Natural killer cell (primary cell): ENCODE data around the gene BRI3BP. TPM values are rescaled to one million over a fixed set of nuclear protein-coding genes. Genes with fewer than 3 reads are reported as not detected.
A peak's percentile ranks its signal among the peaks of the same experiment; 100 is the strongest.

Experiments
- ATAC-seq, 3 donors: fragments of 150-1000 bp in 2 of 3; fragments of 200-7000 bp in 1 of 3; cut with Tn5 transposase; 1 replicate in 1 of 3; 2 replicates in 2 of 3; pipeline ENCODE4 v1.10.0; 2021; ENCODE audit warnings: mild to moderate bottlenecking in 2 of 3, moderate library complexity in 2 of 3
- DNase-seq, 2 donors: peaks; one replicate each; pipeline versions ENCODE4 v3.0.0 to v3.0.0-alpha.2; 2013 to 2021; ENCODE audit warnings: mixed read lengths in 1 of 2
- H3K27ac ChIP-seq: one replicate; pipeline ENCODE4 v1.5.1; 2013; ENCODE audit warnings: mild to moderate bottlenecking, low read length
- H3K27me3 ChIP-seq: one replicate; pipeline ENCODE4 v1.6.1; 2013; ENCODE audit warnings: low read length; ENCODE audit not compliant: control insufficient read depth, insufficient read depth
- H3K36me3 ChIP-seq: one replicate; pipeline ENCODE4 v1.6.1; 2013; ENCODE audit warnings: low read length; ENCODE audit not compliant: control insufficient read depth, insufficient read depth
- H3K4me1 ChIP-seq: one replicate; pipeline ENCODE4 v1.6.1; 2013; ENCODE audit warnings: low read length; ENCODE audit not compliant: control insufficient read depth, insufficient read depth
- H3K4me3 ChIP-seq: one replicate; pipeline ENCODE4 v1.5.1; 2013; ENCODE audit warnings: low read length
- H3K9me3 ChIP-seq: one replicate; pipeline ENCODE4 v1.6.1; 2013; ENCODE audit warnings: low read length; ENCODE audit not compliant: control insufficient read depth, insufficient read depth
- H3K27ac Mint-ChIP-seq, 2 donors: one replicate each; pipeline ENCODE4 v1.8.0; 2022; ENCODE audit warnings: mild to moderate bottlenecking in 2 of 2, mixed read lengths in 2 of 2, moderate library complexity in 1 of 2
- H3K27me3 Mint-ChIP-seq, 2 donors: one replicate each; pipeline ENCODE4 v1.8.0; 2022; ENCODE audit warnings: low read depth in 2 of 2, mixed read lengths in 2 of 2
- H3K36me3 Mint-ChIP-seq: one replicate; pipeline ENCODE4 v1.8.0; 2022; ENCODE audit warnings: mixed read lengths
- H3K4me1 Mint-ChIP-seq, 2 donors: one replicate each; pipeline ENCODE4 v1.8.0; 2022; ENCODE audit warnings: mixed read lengths in 2 of 2
- H3K4me3 Mint-ChIP-seq: one replicate; pipeline ENCODE4 v1.8.0; 2022; ENCODE audit warnings: mild to moderate bottlenecking, moderate library complexity, mixed read lengths
- H3K9me3 Mint-ChIP-seq, 2 donors: one replicate each; pipeline ENCODE4 v1.8.0; 2022; ENCODE audit warnings: mixed read lengths in 2 of 2
- WGBS: methylation state at CpG from one replicate; pipeline ENCODE4 v1.1.7; 2013; ENCODE audit warnings: missing lambda C conversion rate; ENCODE audit not compliant: insufficient coverage; 5-methylcytosine and 5-hydroxymethylcytosine counted together
- intact Hi-C: fragments of 100-400 bp; cut with micrococcal nuclease; formaldehyde crosslinking; loops from one replicate; pipeline ENCODE4 v1.14.2; 2022
- total RNA-seq, 4 donors: library from RNA; stranded (reverse); fragments of 120-200 nt in 1 of 4; gene quantifications; one replicate each; pipeline versions ENCODE4 v1.2.3 to v1.2.4, GENCODE V29; 2013 to 2022
- TF ChIP-seq, protein P1 (sequence below): fragments of 200-600 bp; IDR thresholded peaks from one replicate; pipeline ENCODE4 v1.8.0; 2022; ENCODE audit warnings: antibody characterized with exemption

Gene BRI3BP
- total RNA-seq, 3 donors from 2014 or later (not counting 1 experiment from before 2014, with no cell fraction given): 4.2 to 6.8 (median 5.4) TPM

DNA sequence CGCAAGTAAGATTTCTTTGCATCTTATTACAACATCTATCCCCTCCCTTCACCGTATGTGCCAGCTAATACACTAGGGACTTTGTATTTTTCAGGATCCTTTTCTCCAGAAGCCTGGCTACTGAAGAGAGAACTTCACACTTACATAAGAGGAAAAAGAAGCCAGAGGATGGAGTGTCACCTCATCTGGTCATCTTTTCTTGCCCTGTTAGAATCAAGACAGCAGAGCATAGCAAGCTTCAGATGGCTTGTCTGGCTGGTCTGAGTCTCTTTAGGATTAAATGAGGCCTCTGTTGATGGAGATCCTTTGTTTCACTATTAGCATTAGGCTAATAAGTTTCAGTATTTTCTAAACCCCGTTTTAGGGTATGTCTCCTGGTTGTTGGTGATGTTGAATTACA, 57.4 kb downstream of the BRI3BP start:
- H3K4me3 Mint-ChIP-seq: peak overlapping the region; percentile 88
- no peaks in the 10 kb centered on the region for H3K9me3 ChIP-seq

DNA sequence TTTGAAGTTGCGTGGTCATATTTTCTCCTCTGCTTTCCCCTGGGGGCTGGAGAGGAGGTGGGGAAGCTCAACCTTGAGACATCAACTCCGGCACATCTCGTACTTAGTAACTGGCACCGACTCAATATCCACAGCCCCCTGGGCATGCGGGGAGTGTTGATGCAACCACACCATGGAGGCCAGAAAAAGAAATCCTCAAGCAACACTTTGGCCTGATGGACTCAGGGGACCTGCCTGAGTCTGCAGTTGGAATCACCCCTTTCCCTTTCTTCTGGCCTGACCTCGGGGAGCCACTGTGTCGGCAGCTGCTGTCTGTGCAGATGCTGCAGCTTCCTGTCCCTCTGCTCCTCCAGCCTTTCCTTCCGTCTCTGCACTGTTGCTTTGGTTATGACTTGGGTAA, 60.4 kb downstream of the BRI3BP start:
- no peaks in the 10 kb centered on the region for H3K9me3 Mint-ChIP-seq
- no peak overlapping the region for H3K4me3 Mint-ChIP-seq
- Histone ChIP-seq H3K9me3 (no peaks in the 10 kb centered on the region), H3K27me3 (no peaks in the 10 kb centered on the region), H3K4me1 (peaks cover 10% of the 10 kb centered on the region), H3K4me3 (no peak overlapping the region), H3K27ac (no peak overlapping the region), H3K36me3 (no peaks in the 10 kb centered on the region)
- H3K27ac Mint-ChIP-seq: no peak overlapping the region
- H3K36me3 Mint-ChIP-seq: no peaks in the 10 kb centered on the region
- ATAC-seq (no peak), DNase-seq (no peak)
- TF ChIP-seq, protein P1, sequence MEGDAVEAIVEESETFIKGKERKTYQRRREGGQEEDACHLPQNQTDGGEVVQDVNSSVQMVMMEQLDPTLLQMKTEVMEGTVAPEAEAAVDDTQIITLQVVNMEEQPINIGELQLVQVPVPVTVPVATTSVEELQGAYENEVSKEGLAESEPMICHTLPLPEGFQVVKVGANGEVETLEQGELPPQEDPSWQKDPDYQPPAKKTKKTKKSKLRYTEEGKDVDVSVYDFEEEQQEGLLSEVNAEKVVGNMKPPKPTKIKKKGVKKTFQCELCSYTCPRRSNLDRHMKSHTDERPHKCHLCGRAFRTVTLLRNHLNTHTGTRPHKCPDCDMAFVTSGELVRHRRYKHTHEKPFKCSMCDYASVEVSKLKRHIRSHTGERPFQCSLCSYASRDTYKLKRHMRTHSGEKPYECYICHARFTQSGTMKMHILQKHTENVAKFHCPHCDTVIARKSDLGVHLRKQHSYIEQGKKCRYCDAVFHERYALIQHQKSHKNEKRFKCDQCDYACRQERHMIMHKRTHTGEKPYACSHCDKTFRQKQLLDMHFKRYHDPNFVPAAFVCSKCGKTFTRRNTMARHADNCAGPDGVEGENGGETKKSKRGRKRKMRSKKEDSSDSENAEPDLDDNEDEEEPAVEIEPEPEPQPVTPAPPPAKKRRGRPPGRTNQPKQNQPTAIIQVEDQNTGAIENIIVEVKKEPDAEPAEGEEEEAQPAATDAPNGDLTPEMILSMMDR: no peak
- intact Hi-C loops: no loop called here
- peaks cover 0 to 10% of the 10 kb centered on the region in 2 donors for H3K4me1 Mint-ChIP-seq
- 87% methylated on average over 8 of the region's 8 CpGs for WGBS
- no peaks in the 10 kb centered on the region for H3K27me3 Mint-ChIP-seq

More for the DNA sequence above, 57.4 kb downstream of the BRI3BP start:
- H3K4me1 ChIP-seq: peaks cover 12% of the 10 kb centered on the region
- Mint-ChIP-seq H3K27ac (peak overlapping the region in 1 of 2 donors; percentile 23), H3K4me1 (peaks cover 0 to 10% of the 10 kb centered on the region in 2 donors), H3K27me3 (no peaks in the 10 kb centered on the region), H3K9me3 (no peaks in the 10 kb centered on the region), H3K36me3 (no peaks in the 10 kb centered on the region)
- ATAC-seq (no peak), DNase-seq (no peak)
- H3K36me3 ChIP-seq: no peaks in the 10 kb centered on the region
- intact Hi-C loops: no loop called here
- no peak overlapping the region for H3K4me3 ChIP-seq
- TF ChIP-seq, protein P1: no peak
- no peak overlapping the region for H3K27ac ChIP-seq
- 94% methylated on average over 3 of the region's 3 CpGs for WGBS
- H3K27me3 ChIP-seq: no peaks in the 10 kb centered on the region

DNA sequence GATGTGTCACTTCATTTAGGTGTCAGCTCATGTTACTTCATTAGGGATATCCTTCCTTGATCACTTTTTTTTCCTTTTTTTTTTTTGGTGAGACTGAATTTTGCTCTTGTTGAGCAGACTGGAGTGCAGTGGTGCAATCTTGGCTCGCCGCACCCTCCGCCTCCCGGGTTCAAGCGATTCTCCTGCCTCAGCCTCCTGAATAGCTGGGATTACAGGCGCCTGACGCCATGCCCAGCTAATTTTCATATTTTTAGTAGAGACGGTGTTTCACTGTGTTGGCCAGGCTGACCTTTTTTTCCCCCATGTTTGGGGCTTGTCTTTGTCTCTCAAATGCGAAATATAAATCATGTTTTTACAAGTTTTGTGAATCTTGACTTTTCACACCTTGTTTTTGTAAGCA, 62.1 kb downstream of the BRI3BP start:
- TF ChIP-seq, protein P1: no peak
- WGBS: 90% methylated on average over 9 of the region's 9 CpGs
- H3K36me3 ChIP-seq: no peaks in the 10 kb centered on the region
- no peak overlapping the region for H3K4me3 ChIP-seq
- no peaks in the 10 kb centered on the region for H3K27me3 ChIP-seq
- no peaks in the 10 kb centered on the region for H3K4me1 ChIP-seq
- no peak overlapping the region for H3K27ac Mint-ChIP-seq
- no peak overlapping the region for H3K27ac ChIP-seq
- intact Hi-C loops: no loop called here
- H3K27me3 Mint-ChIP-seq: no peaks in the 10 kb centered on the region
- DNase-seq (no peak), ATAC-seq (no peak)
- no peaks in the 10 kb centered on the region for H3K9me3 Mint-ChIP-seq
- H3K36me3 Mint-ChIP-seq: no peaks in the 10 kb centered on the region
- H3K9me3 ChIP-seq: no peaks in the 10 kb centered on the region
- H3K4me3 Mint-ChIP-seq: no peak overlapping the region
- H3K4me1 Mint-ChIP-seq: no peaks in the 10 kb centered on the region

DNA sequence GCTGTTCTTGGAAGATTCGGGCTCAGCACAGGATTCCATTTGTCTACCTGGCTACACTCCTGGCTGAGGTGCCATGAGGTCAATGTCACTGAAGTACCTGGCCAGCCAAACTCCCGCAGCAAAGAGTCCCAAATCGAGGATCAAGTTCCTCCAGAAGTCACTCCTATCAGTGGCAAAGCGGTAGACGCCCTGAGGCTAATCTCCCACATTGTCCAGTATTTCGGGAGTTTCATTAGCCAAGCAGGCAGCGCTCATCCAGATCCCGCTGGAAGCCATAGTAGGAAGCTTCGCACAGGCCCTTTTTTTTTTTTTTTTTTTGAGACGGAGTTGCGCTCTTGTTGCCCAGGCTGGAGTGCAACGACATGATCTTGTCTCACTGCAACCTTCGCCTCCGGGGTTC, 62.9 kb downstream of the BRI3BP start:
- Histone ChIP-seq H3K36me3 (no peaks in the 10 kb centered on the region), H3K9me3 (no peaks in the 10 kb centered on the region), H3K27ac (no peak overlapping the region), H3K27me3 (no peaks in the 10 kb centered on the region), H3K4me3 (no peak overlapping the region), H3K4me1 (no peaks in the 10 kb centered on the region)
- DNase-seq (no peak), ATAC-seq (no peak)
- H3K4me3 Mint-ChIP-seq: no peak overlapping the region
- H3K9me3 Mint-ChIP-seq: no peaks in the 10 kb centered on the region
- H3K4me1 Mint-ChIP-seq: no peaks in the 10 kb centered on the region
- intact Hi-C loops: no loop called here
- WGBS: 90% methylated on average over 13 of the region's 14 CpGs
- no peaks in the 10 kb centered on the region for H3K27me3 Mint-ChIP-seq
- TF ChIP-seq, protein P1: no peak
- H3K36me3 Mint-ChIP-seq: no peaks in the 10 kb centered on the region
- H3K27ac Mint-ChIP-seq: no peak overlapping the region
